ENCODE results near the gene POLE4.
A peak's percentile ranks its signal among the peaks of the same experiment; 100 is the strongest.

DNA sequence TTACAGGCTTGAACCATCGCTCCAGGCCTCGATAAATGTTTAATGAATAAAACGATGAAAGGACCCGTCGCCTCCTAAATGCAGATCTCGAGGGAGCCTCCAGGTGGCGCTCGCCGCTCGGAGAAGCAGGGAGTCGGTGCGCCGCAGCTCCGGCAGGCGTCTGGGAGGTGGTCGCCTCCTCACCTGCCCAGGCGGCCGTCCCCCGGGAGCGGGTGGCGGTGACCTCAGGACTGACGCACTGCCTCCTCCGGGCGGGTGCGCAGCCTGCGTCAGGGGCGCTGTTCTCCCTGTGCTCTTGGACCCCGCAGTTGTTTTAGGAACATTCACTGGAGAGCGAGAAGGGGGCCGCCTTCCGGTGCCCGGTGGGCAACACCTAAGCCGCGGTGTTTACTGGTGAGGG is 38.6 kb upstream of the POLE4 start:
- TF ChIP-seq, protein P1, sequence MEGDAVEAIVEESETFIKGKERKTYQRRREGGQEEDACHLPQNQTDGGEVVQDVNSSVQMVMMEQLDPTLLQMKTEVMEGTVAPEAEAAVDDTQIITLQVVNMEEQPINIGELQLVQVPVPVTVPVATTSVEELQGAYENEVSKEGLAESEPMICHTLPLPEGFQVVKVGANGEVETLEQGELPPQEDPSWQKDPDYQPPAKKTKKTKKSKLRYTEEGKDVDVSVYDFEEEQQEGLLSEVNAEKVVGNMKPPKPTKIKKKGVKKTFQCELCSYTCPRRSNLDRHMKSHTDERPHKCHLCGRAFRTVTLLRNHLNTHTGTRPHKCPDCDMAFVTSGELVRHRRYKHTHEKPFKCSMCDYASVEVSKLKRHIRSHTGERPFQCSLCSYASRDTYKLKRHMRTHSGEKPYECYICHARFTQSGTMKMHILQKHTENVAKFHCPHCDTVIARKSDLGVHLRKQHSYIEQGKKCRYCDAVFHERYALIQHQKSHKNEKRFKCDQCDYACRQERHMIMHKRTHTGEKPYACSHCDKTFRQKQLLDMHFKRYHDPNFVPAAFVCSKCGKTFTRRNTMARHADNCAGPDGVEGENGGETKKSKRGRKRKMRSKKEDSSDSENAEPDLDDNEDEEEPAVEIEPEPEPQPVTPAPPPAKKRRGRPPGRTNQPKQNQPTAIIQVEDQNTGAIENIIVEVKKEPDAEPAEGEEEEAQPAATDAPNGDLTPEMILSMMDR (IDR thresholded peaks at IDR 0.05), result peak; percentile 80 to 91 (median 87)
- TF ChIP-seq EP300 (IDR thresholded peaks at IDR 0.05; ENCODE audit: low read depth), result no peak

Data from transverse colon (tissue), 3 donors.